GM18520 (cell line): ENCODE results near the gene TTYH3.
"Not testable (repeated sequence)": the region's sequence is repeated elsewhere in the genome, so short reads cannot be mapped to it uniquely, and the experiment has no call there.

Experiments used
- ATAC-seq: cut with Tn5 transposase; IDR thresholded peaks from one replicate; pipeline ENCODE4 v1.9.1; 2021; ENCODE audit not compliant: unreplicated experiment

TTYH3 gene

DNA sequence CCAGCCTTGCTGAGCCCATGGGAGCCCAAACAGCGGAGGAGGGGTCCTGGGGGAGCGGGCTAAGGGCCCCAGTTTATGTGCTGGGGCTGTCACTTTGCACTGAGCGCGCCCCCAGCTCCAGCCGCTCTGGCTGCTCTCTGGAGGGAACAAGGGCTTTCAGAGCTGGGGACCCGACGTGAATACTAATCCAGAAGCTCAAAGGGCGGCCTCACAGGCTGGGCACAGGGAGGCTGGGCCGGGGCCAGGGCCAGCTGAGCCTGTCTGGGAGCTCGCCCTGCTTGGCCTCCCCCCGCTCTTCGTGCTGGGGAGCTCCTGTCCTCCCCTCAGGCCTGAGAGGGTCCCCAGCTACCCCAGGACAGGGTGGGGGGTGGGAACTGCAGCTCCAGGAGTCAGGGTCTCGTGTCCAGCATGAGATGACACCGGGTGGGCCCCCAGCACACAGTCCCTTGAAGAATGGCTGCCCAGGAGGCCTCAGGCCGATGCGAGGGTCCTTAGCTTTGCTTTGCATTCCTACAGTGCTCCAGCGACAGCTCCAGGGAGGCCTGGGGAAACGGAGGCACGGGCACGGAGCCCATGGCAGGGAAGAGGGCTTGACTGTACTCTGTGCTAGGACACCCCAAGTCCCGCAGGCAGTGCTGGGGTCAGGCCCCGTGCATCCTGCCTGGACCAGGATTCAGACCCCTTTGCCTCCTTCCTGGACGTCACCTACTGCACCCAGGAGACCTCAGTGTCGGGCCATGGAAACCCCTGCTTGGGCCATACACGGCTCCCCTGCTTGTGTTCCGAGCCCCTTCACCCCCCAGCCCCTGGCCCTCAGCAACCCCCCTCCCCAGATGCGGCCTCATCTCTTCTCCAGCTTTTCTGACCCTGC is 50.4 kb downstream of the TTYH3 start:
- ATAC-seq: no peak

GRCh38 chr7:2684501-2684900 is 52.7 kb downstream of the TTYH3 start:
- no peak for ATAC-seq

- ATAC-seq: no peak
These were observed 54.3 kb downstream of the TTYH3 start for GRCh38 chr7:2686101-2686500.

- no peak for ATAC-seq
These were observed 55.6 kb downstream of the TTYH3 start for GRCh38 chr7:2687338-2687869.

DNA sequence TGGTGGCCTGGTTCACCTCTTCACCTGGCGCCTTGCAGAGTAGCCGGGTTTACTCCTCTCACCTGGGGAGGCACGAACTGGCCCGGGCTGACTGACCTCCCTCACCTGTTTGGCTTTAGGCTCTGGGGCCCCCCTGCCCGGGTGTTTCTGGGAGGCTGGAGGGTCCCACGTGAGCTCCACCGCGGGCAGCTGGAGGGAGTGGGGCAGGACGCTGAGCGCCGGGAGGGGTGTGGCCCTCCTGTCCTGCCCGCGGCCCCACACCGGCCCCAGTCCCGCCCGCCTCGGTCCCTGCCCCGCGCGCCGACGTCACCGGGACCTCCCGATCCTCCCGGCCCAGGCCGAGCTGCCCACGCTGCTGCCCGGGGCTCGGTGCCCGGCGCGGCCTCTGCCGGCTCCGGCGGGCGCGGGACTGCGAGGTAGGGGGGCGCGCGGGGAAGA is 56.1 kb downstream of the TTYH3 start, which contains the start of gene AMZ1:
TSS of gene AMZ1 (plus strand) at position 322 of the 438 bp plus-strand sequence. CDS start 12,250 bp downstream, outside the sequence.
- no peak for ATAC-seq

DNA sequence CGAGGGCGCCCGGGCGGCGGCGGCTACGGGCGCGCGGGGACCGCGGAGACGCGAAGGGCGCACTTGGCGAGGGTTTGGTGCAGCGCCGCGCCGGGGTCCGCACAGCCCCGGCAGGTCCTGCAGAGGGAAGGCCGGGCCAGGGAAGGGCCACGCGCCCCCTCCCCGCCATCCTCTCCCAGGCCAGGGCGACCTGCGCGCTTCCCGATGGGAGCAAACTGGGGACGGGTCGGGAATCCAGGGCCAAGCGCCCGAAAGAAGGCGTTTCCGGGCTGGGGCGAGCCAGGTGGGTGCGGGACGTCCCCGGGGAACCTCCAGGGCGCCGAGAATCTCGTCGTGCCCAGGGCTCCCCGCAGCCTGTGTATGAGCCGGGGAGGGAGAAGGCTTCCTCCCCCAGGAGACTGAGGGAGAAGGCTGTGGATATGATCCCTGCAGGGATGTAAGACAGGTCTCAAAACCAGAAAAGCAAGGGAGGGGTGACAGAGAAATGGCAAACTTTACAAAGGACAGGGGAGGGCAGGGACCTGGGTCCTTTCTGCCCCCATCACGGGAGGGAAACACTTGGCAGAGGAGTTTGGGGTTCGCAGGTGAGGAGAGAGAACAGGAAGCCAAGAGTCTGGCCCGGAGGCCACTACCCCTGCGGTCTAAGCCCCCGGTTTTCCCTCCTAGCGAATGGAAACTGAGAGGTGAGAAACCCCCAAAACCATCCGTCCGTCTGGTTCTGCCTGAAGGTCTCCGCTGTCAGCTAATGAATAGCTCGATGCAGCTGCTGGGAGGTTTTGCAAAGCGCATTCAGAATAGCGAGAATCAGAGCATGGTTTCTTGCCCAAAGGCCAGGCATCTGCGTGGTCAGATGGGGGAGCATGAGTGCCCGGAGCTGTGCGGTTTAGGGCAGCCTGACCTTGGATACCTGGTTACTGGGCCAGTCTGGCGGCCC is 56.9 kb downstream of the TTYH3 start:
- ATAC-seq: peak; percentile 41

DNA sequence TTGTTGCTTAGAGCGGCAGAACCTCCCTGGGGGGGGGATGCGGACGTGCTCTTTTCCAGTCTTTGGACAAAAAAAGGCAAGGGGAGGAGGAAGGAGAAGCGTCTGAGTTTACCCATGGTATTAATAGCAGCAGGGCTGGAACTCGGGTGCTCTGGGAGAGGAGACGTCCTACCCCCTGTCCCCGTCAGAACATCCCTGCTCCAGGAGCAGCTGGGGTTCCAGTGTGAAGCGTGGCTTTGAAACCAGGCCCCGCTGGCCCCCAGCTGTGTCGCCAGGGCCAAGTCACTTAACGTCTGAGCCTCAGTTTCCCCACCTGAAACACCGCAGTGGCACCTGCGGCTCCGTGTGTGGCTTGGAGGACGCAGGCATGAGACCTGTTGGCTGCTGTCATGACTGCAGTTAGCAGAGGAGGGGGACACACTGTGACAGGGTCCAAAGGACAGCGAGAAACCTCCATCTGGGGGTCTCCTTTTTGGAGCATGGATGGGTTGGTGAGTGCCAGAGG is 57.6 kb downstream of the TTYH3 start:
- no peak for ATAC-seq

DNA sequence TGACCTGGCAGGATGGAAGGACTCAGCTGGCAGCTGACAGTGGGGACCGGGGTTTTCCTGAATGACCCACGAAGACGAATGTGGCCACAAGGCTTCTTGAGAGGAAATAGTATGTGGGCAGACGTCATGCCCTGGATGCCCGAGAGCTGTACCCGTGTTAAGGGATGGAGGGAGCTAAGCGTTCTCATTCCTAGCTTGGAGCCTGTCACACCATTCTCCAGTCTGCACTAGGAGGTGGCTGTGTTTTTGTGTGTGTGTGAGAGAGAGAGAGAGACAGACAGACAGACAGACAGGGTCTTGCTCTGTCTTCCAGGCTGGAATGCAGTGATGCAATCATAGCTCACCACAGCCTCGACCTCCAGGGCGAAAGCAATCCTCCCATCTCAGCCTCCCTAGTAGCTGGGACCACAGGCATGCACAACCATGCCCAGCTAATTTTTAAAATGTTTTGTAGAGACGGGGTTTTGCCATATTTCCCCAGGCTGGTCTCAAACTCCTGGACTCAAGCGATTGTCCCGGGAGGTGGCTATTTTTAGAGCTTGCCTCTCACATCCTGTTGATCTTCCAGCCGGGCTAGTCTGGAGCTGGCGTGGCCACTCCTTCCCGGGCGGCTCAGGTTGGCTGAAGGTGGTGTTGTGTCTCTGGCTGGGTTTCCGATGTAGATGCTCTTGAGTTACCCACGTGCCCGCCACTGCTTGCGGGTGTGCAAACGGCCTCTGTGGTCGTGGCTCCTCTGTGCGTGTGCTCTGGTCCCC is 58.3 kb downstream of the TTYH3 start:
- ATAC-seq: no peak

GRCh38 chr7:2691011-2691707 is 59.4 kb downstream of the TTYH3 start:
- no peak for ATAC-seq

DNA sequence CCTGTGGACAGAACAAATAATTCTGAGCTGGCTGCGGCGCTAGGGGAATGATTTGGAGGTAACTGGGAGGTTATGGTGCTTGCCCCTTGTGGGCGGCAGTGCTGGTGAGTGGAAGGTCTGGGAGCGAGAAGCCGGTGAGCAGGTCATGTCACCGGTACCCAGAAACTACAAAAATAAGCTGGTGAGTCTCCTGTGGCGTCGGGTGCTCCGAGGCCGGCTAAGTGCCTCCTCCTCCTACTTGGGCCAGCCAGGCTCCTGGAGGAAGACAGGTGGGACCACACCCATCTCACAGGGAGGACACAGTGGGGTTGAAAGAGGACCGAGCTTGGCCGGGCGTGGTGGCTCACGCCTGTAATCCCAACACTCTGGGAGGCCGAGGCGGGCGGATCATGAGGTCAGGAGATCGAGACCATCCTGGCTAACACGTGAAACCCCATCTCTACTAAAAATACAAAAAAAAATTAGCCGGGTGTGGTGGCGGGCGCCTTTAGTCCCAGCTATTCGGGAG is 60.2 kb downstream of the TTYH3 start:
- ATAC-seq: not testable (repeated sequence)

DNA sequence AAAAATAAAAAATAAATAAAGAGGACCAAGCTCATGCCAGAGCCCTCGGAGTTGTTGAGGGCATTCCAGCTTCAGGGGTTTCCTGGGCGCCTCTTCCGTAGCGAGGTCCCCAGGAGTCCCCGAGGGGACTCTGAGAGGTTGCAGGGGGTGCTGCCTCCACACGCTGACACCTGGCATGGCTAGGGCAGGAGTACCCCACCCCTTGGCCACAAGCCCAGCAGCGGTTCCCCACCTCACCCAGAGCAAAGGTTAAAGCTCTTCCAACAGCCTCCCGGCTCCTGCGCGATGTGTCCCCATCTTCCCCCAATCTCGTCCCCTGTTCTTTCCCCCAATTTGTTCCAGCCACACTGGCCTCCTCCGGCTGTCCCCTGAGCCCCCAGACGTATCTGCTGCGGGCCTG is 60.8 kb downstream of the TTYH3 start:
- no peak for ATAC-seq

GRCh38 chr7:2693420-2694121 is 61.8 kb downstream of the TTYH3 start:
- not testable (repeated sequence) for ATAC-seq

DNA sequence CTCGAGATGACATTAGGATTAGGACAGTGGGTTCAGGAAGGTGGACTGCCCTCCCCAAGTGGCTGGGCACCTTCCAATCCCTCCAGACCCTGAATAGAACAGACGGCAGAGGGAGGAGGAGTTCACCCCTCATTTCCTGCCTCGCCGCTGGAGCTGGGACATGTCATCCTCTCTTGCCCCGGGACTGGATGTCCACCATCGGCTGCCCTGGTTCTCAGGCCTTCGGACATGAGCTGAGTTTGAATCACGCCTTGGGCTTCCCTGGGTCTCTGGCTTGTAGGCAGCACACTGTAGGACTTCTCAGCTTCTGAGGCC is 62.3 kb downstream of the TTYH3 start:
- not testable (repeated sequence) for ATAC-seq

GRCh38 chr7:2698581-2699288 is 66.9 kb downstream of the TTYH3 start:
- ATAC-seq: peak; percentile 90

DNA sequence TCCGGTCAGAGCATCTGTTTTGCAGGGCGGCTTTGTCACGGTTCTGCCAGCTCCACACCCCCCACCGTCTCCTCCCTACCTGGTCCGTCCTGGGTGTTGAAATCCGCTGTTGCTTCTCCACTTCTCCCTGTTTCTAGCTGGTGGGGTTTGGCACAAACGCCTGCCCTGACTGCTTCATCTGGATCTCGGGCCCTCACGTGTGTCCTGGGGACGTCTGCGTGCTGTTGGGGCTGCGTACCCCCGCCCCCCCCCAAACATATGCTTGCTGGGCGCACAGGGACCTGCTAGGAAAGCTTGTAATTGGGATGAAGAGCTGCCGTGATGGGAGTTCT is 67.5 kb downstream of the TTYH3 start:
- no peak for ATAC-seq

DNA sequence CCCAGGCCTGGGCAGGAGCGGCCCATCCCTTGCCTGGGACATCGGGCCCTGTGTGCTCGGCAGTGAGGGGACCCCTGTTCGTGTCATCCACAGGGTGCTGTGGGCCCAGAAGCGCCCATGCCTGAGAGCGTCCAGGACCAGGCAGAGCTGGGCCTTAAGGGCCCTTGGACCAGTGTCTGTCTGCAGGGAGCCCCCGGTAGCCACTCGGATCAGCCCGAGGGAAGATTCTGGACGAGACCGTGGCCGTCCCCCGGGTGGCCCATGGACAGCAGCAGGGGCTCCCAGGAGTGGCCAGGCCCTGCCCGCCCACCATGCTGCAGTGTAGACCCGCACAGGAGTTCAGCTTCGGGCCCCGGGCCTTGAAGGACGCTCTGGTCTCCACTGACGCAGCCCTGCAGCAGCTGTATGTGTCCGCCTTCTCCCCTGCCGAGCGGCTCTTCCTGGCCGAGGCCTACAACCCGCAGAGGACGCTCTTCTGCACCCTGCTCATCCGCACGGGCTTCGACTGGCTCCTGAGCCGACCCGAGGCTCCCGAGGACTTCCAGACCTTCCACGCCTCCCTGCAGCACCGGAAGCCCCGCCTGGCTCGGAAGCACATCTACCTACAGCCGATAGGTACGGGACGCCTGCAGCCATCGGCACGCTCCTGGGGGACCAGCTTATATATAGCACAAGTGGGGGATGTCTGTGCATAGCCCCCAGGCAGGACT is 68.5 kb downstream of the TTYH3 start:
- ATAC-seq: no peak

- ATAC-seq: no peak
These were observed 69.6 kb downstream of the TTYH3 start for GRCh38 chr7:2701424-2701823.
